ENCODE data around the gene HRK. TPM values are rescaled to one million over a fixed set of nuclear protein-coding genes. Genes with fewer than 3 reads are reported as not detected.
A peak's percentile ranks its signal among the peaks of the same experiment; 100 is the strongest.

Gene HRK
- total and polyA plus RNA-seq, 2 of the 8 experiments (the other 6 are each of a cell fraction or from before 2014, with no cell fraction given) = 1.6 to 2.7 TPM

GRCh38 chr12:116910645-116911451 lies 29.6 kb upstream of the HRK start, which contains the start of gene FBXW8:
FBXW8 (plus strand) TSS chr12:116910950; CDS start chr12:116911038, 88 bp downstream.
- peaks cover 0 to 13% of the 10 kb centered on the region in 2 experiments; a peak in 1 of 4 replicates for H3K79me2 ChIP-seq (ENCODE audit: control insufficient read depth in 1 of 2, insufficient read depth in 2 of 2, low read length in 2 of 2)
- 2% methylated on average over 54 of the region's 82 CpGs; no CpG with 5 or more reads in 1 of the 2 experiments for WGBS, 2 experiments (ENCODE audit: extremely low coverage in 1 of 2, insufficient coverage in 1 of 2, insufficient read length in 1 of 2, insufficient replicate concordance in 2 of 2, low coverage in 1 of 2, low lambda C conversion rate in 2 of 2, missing lambda C conversion rate in 1 of 2)
- H3K14ac ChIP-seq (ENCODE audit: insufficient read length) = no peak within 1 kb of the TSS
- TF ChIP-seq POLR2AphosphoS5 (IDR thresholded peaks at IDR 0.05; ENCODE audit: low read depth, low read length) = peak; percentile 37; the same call in 1 of the 2 replicates
- TF ChIP-seq, protein P1, sequence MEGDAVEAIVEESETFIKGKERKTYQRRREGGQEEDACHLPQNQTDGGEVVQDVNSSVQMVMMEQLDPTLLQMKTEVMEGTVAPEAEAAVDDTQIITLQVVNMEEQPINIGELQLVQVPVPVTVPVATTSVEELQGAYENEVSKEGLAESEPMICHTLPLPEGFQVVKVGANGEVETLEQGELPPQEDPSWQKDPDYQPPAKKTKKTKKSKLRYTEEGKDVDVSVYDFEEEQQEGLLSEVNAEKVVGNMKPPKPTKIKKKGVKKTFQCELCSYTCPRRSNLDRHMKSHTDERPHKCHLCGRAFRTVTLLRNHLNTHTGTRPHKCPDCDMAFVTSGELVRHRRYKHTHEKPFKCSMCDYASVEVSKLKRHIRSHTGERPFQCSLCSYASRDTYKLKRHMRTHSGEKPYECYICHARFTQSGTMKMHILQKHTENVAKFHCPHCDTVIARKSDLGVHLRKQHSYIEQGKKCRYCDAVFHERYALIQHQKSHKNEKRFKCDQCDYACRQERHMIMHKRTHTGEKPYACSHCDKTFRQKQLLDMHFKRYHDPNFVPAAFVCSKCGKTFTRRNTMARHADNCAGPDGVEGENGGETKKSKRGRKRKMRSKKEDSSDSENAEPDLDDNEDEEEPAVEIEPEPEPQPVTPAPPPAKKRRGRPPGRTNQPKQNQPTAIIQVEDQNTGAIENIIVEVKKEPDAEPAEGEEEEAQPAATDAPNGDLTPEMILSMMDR (IDR thresholded peaks at IDR 0.05; ENCODE audit: control extremely low read depth in 1 of 3, insufficient read depth in 1 of 3, low read depth in 1 of 3, low read length in 3 of 3) = no peak
- peak; percentile 40; the same call in 1 of the 2 replicates for TF ChIP-seq USF2 (IDR thresholded peaks at IDR 0.05; ENCODE audit: low read length)
- no peak for TF ChIP-seq CHD1 (IDR thresholded peaks at IDR 0.05; ENCODE audit: low read depth, low read length)
- TF ChIP-seq TAF1 (IDR thresholded peaks at IDR 0.05; ENCODE audit: low read depth, low read length) = peak; percentile 73; the same call in 1 of the 2 replicates
- peak; percentile 90; the same call in 1 of the 2 replicates for TF ChIP-seq GABPA (IDR thresholded peaks at IDR 0.05; ENCODE audit: borderline replicate concordance, insufficient read depth, low read length)
- TF ChIP-seq RFX5 (IDR thresholded peaks at IDR 0.05; ENCODE audit: borderline replicate concordance, low read depth, low read length) = no peak

More at GRCh38 chr12:116910645-116911451, 29.6 kb upstream of the HRK start, which contains the start of gene FBXW8:
- ChIA-PET POLR2A (ENCODE audit: partially characterized antibody) (interaction anchor here (0.6 to 1.5 kb wide), 13 partner anchors 9 to 209 kb away, joined by 3 to 17 read pairs (median 4); partner anchors contain the start of genes HRK and TESC), CTCF (ENCODE audit: partially characterized antibody) (interaction anchor here (1.0 kb wide), 1 partner anchor 205 kb away, joined by 3 read pairs; no protein-coding TSS in a partner anchor)
- H3K4me1 ChIP-seq (replicated peaks in 1 of 4; ENCODE audit: control insufficient read depth in 3 of 4, insufficient read depth in 4 of 4, low read length in 3 of 4) = no peaks in the 10 kb centered on the region; a peak in 1 of 7 replicates
- peak in 1 of 2 experiments; percentile 87 for DNase-seq (ENCODE audit: low read depth in 1 of 2, low spot score in 2 of 2)
- H4K8ac ChIP-seq (ENCODE audit: extremely low read depth, insufficient read depth, low read length) = peak within 1 kb of the TSS; percentile 91
- H3K4ac ChIP-seq (replicated peaks; ENCODE audit: insufficient read length, low read depth, low read length) = peak within 1 kb of the TSS; percentile 95
- peak within 1 kb of the TSS; percentile 47 to 85 (median 70); a peak in 6 of 7 replicates for H3K9ac ChIP-seq (replicated peaks in 1 of 4; ENCODE audit: extremely low read depth in 1 of 4, low read depth in 3 of 4, low read length in 3 of 4)
- H2AFZ ChIP-seq (ENCODE audit: low read length) = peak within 1 kb of the TSS; percentile 61; the same call in 1 of the 2 replicates
- no peak within 1 kb of the TSS for H4K91ac ChIP-seq (replicated peaks; ENCODE audit: insufficient read length, low read length)
- no peaks in the 10 kb centered on the region for H3K27me3 ChIP-seq (replicated peaks in 1 of 4; ENCODE audit: control insufficient read depth in 3 of 4, extremely low read depth in 1 of 4, insufficient read depth in 3 of 4, low read length in 3 of 4)
- no peaks in the 10 kb centered on the region for H3K9me3 ChIP-seq (ENCODE audit: insufficient read depth in 2 of 2, low read depth in 1 of 2, low read length in 1 of 2)
- no peaks in the 10 kb centered on the region for H3K23me2 ChIP-seq (ENCODE audit: low read depth, low read length)
- peaks cover 0 to 3% of the 10 kb centered on the region in 2 experiments for H4K20me1 ChIP-seq (replicated peaks in 1 of 2; ENCODE audit: control insufficient read depth in 1 of 2, insufficient read depth in 2 of 2, low read length in 2 of 2)
- H3K36me3 ChIP-seq (ENCODE audit: control insufficient read depth in 2 of 4, insufficient read depth in 4 of 4, low read length in 3 of 4) = peaks cover 0 to 3% (median 1%) of the 10 kb centered on the region in 4 experiments; a peak in 2 of 8 replicates
- H4K5ac ChIP-seq (ENCODE audit: insufficient read length, low read depth, low read length) = peak within 1 kb of the TSS; percentile 45
- H3K4me2 ChIP-seq (ENCODE audit: insufficient read depth in 1 of 2, low read depth in 2 of 2, low read length in 2 of 2) = peak within 1 kb of the TSS; percentile 57 to 70
- FAIRE-seq = no peak
- no peak within 1 kb of the TSS for H3K23ac ChIP-seq (ENCODE audit: insufficient read length)
- no peak within 1 kb of the TSS for H2BK20ac ChIP-seq (ENCODE audit: low read length)
- H2BK120ac ChIP-seq (replicated peaks; ENCODE audit: low read depth, low read length) = no peak within 1 kb of the TSS
- peaks cover 4% of the 10 kb centered on the region; the same call in 1 of the 2 replicates for H3K79me1 ChIP-seq (ENCODE audit: low read depth, low read length)
- H3K27ac ChIP-seq (ENCODE audit: low read depth, low read length) = peak within 1 kb of the TSS; percentile 39; the same call in 1 of the 2 replicates
- no peak within 1 kb of the TSS for H2BK12ac ChIP-seq (ENCODE audit: low read depth, low read length)
- peak within 1 kb of the TSS; percentile 55 to 65 (median 63) for H3K4me3 ChIP-seq (ENCODE audit: extremely low read depth in 1 of 4, insufficient read depth in 2 of 4, low read depth in 3 of 4, low read length in 4 of 4)
- no peak within 1 kb of the TSS for H2BK15ac ChIP-seq (ENCODE audit: low read length)
- H2BK5ac ChIP-seq (ENCODE audit: low read depth, low read length) = 0 out of 2 replicates have a peak within 1 kb of the TSS, but pooled peaks have one; percentile 18
- H3K18ac ChIP-seq (ENCODE audit: extremely low read depth, low read length) = peak within 1 kb of the TSS; percentile 40; the same call in 1 of the 2 replicates
- peak within 1 kb of the TSS; percentile 46 for H3K56ac ChIP-seq (replicated peaks; ENCODE audit: insufficient read length, low read depth, low read length)
- H2AK5ac ChIP-seq (ENCODE audit: low read depth, low read length) = no peak within 1 kb of the TSS
